ENCODE results near the gene KLHL11. TPM values are rescaled to one million over a fixed set of nuclear protein-coding genes. Genes with fewer than 3 reads are reported as not detected.

KLHL11 gene
- total and polyA plus RNA-seq, 2 experiments from 2014 or later = 8.7 to 25.5 TPM

DNA sequence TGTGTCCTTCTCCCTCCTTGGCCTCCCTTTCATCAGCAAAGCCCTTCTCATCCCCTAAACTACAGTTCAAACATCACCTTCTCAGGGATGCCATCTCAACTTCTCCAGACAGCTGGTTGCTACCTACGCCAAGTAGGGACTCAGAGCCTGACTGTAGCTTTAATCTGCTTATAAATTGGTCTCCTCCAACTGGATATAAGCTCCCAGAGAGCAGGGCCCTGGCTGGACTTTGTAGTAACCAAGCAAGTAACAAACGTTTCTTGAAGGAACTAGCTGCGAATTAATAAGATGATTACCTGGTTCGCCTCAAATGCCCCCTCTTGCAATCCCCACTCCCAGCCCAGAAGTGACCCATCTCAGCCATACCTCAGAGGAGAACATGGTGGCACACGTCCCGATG lies 17.5 kb upstream of the KLHL11 start (continued):
- TF ChIP-seq, protein P1, sequence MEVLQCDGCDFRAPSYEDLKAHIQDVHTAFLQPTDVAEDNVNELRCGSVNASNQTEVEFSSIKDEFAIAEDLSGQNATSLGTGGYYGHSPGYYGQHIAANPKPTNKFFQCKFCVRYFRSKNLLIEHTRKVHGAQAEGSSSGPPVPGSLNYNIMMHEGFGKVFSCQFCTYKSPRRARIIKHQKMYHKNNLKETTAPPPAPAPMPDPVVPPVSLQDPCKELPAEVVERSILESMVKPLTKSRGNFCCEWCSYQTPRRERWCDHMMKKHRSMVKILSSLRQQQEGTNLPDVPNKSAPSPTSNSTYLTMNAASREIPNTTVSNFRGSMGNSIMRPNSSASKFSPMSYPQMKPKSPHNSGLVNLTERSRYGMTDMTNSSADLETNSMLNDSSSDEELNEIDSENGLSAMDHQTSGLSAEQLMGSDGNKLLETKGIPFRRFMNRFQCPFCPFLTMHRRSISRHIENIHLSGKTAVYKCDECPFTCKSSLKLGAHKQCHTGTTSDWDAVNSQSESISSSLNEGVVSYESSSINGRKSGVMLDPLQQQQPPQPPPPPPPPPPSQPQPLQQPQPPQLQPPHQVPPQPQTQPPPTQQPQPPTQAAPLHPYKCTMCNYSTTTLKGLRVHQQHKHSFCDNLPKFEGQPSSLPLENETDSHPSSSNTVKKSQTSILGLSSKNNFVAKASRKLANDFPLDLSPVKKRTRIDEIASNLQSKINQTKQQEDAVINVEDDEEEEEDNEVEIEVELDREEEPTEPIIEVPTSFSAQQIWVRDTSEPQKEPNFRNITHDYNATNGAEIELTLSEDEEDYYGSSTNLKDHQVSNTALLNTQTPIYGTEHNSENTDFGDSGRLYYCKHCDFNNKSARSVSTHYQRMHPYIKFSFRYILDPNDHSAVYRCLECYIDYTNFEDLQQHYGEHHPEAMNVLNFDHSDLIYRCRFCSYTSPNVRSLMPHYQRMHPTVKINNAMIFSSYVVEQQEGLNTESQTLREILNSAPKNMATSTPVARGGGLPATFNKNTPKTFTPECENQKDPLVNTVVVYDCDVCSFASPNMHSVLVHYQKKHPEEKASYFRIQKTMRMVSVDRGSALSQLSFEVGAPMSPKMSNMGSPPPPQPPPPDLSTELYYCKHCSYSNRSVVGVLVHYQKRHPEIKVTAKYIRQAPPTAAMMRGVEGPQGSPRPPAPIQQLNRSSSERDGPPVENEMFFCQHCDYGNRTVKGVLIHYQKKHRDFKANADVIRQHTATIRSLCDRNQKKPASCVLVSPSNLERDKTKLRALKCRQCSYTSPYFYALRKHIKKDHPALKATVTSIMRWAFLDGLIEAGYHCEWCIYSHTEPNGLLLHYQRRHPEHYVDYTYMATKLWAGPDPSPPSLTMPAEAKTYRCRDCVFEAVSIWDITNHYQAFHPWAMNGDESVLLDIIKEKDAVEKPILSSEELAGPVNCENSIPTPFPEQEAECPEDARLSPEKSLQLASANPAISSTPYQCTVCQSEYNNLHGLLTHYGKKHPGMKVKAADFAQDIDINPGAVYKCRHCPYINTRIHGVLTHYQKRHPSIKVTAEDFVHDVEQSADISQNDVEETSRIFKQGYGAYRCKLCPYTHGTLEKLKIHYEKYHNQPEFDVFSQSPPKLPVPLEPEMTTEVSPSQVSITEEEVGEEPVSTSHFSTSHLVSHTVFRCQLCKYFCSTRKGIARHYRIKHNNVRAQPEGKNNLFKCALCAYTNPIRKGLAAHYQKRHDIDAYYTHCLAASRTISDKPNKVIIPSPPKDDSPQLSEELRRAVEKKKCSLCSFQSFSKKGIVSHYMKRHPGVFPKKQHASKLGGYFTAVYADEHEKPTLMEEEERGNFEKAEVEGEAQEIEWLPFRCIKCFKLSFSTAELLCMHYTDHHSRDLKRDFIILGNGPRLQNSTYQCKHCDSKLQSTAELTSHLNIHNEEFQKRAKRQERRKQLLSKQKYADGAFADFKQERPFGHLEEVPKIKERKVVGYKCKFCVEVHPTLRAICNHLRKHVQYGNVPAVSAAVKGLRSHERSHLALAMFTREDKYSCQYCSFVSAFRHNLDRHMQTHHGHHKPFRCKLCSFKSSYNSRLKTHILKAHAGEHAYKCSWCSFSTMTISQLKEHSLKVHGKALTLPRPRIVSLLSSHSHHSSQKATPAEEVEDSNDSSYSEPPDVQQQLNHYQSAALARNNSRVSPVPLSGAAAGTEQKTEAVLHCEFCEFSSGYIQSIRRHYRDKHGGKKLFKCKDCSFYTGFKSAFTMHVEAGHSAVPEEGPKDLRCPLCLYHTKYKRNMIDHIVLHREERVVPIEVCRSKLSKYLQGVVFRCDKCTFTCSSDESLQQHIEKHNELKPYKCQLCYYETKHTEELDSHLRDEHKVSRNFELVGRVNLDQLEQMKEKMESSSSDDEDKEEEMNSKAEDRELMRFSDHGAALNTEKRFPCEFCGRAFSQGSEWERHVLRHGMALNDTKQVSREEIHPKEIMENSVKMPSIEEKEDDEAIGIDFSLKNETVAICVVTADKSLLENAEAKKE (CRISPR knock-in tag; IDR thresholded peaks at IDR 0.05) = no peak
- TF ChIP-seq, protein P2, sequence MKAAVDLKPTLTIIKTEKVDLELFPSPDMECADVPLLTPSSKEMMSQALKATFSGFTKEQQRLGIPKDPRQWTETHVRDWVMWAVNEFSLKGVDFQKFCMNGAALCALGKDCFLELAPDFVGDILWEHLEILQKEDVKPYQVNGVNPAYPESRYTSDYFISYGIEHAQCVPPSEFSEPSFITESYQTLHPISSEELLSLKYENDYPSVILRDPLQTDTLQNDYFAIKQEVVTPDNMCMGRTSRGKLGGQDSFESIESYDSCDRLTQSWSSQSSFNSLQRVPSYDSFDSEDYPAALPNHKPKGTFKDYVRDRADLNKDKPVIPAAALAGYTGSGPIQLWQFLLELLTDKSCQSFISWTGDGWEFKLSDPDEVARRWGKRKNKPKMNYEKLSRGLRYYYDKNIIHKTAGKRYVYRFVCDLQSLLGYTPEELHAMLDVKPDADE (IDR thresholded peaks at IDR 0.05) = no peak
- TF ChIP-seq EZH2phosphoT487 (IDR thresholded peaks at IDR 0.05; ENCODE audit: unreplicated experiment) = no peak

DNA sequence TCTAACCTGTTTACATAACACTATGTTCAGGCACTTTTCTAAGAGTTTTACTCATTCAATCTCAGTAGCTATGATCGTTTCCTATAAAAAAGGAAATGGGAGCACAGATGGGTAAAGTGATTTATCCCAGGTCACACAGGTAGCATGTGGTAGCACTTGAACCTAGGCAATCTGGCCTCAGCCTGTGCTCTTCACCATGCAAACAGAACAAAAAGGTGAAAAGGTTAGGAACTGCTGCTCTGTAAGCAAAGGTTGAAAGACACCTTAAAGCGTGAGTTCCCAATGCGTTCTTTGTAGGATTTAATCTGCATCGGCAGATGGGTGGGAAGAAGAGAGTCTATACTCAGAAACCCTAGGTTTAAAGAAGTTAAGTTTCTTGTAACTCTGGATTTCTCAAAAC lies 14.9 kb upstream of the KLHL11 start:
- Mint-ChIP-seq H3K4me1 (peaks cover 3% of the 10 kb centered on the region; the same call in 1 of the 3 replicates), H3K27me3 (ENCODE audit: insufficient read depth, low read depth, poor library complexity) (peaks cover 4% of the 10 kb centered on the region), H3K4me3 (no peak overlapping the region), H3K27ac (peak overlapping the region; percentile 50; the same call in 1 of the 2 replicates), H3K9me3 (peaks cover 7% of the 10 kb centered on the region; the same call in 2 of the 3 replicates), H3K36me3 (ENCODE audit: low read depth) (peaks cover 95% of the 10 kb centered on the region)
- H3K27me3 ChIP-seq (ENCODE audit: insufficient read depth) = no peaks in the 10 kb centered on the region
- H3K27ac ChIP-seq (ENCODE audit: low read depth) = peak overlapping the region; percentile 5; the same call in 1 of the 2 replicates
- no peaks in the 10 kb centered on the region for H3K4me1 ChIP-seq (ENCODE audit: insufficient read depth)
- peaks cover 37% of the 10 kb centered on the region; the same call in 1 of the 2 replicates for H3K79me2 ChIP-seq (replicated peaks; ENCODE audit: insufficient read depth)
- no peak for DNase-seq (ENCODE audit: low spot score)
- H2AFZ ChIP-seq = no peak overlapping the region
- H4K20me1 ChIP-seq (replicated peaks; ENCODE audit: insufficient read depth) = peaks cover 31% of the 10 kb centered on the region
- ATAC-seq = no peak
- H3F3A ChIP-seq (replicated peaks; ENCODE audit: low read depth) = peaks cover 39% of the 10 kb centered on the region
- H3K9me2 ChIP-seq (ENCODE audit: insufficient read depth) = no peaks in the 10 kb centered on the region
- H3K36me3 ChIP-seq (ENCODE audit: insufficient read depth) = peaks cover 72% of the 10 kb centered on the region
- no peak overlapping the region for H3K4me2 ChIP-seq
- H3K4me3 ChIP-seq = no peak overlapping the region
- TF ChIP-seq, protein P2 (IDR thresholded peaks at IDR 0.05) = no peak
- TF ChIP-seq ZNF331 (CRISPR knock-in tag; IDR thresholded peaks at IDR 0.05; ENCODE audit: low read depth) = no peak
- TF ChIP-seq, protein P1 (CRISPR knock-in tag; IDR thresholded peaks at IDR 0.05) = no peak
